IPS-NIHi7 (cell line): ENCODE data around the gene GORAB.

Experiments used
- DNase-seq: peaks from one replicate; pipeline ENCODE4 v3.0.0; 2012; ENCODE audit warnings: mixed read lengths; ENCODE audit errors: extremely low spot score

GORAB gene

GRCh38 chr1:170531758-170532657 lies at the start of gene GORAB:
GORAB (plus strand) TSS chr1:170532166; CDS start chr1:170532224, 58 bp downstream.
- DNase-seq: peak; percentile 94

- no peak for DNase-seq
These were observed 48.9 kb upstream of the GORAB start for GRCh38 chr1:170483051-170483450.

GRCh38 chr1:170487503-170487902 lies 44.5 kb upstream of the GORAB start:
- DNase-seq: no peak

DNA sequence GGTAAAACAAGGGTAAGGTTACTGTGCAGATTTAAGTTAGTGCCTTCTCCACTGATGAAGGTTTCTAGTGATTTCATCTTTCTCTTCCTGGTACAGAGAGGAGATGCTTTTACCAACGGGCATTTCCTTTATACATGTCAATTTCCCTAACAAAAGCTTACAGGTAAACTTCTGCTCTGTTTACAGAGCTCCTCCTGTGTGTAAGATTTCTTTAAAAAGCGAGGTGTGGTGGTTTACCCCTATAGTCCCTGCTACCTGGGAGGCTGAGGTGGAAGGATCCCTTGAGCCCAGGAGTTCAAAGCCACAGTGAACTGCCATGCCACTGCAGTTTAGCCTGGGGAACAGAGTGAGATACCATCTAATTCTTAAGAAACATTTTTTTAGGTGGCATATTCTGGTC lies 40.7 kb upstream of the GORAB start:
- no peak for DNase-seq

- peak; percentile 35 for DNase-seq
These were observed 37.6 kb upstream of the GORAB start for GRCh38 chr1:170494369-170494768.

DNA sequence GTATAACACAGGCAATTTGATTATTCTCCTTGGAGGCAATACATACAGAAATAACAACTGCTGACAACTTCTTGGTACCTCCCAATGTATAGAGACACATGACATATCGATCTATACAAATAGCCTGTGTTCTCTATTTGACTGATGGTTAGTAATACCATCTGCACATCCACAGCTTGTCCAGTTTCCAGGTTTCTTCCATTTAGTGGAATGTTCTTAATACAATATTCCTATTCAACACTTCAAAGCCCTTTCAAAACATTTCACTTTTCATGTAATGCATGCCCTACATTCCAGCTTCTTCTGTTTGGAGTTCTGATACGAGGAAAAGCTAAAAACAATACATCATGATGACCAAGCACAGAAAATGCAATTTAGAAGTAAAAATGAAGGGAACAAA lies 37.0 kb upstream of the GORAB start:
- no peak for DNase-seq

DNA sequence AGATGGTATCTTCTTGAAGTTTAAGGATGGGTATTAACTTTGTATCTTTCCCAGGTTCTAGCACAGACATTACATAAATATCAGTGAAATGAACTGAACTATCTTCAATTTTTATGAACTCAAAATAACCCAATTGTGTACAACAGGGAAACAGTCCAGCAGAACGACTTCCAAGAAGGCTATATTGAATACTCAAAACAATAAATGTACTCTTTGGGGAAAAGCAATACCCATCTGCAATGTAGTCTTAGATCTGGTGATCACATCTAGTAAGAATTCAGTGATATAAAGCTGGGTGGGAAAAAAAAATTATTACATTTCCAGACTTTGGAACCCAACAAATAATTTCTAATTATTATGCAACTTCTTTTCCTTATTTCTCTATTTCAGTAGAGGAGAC lies 33.1 kb upstream of the GORAB start:
- DNase-seq: no peak

GRCh38 chr1:170503665-170504064 lies 28.3 kb upstream of the GORAB start:
- DNase-seq: no peak

GRCh38 chr1:170510163-170510562 lies 21.8 kb upstream of the GORAB start:
- DNase-seq: no peak

DNA sequence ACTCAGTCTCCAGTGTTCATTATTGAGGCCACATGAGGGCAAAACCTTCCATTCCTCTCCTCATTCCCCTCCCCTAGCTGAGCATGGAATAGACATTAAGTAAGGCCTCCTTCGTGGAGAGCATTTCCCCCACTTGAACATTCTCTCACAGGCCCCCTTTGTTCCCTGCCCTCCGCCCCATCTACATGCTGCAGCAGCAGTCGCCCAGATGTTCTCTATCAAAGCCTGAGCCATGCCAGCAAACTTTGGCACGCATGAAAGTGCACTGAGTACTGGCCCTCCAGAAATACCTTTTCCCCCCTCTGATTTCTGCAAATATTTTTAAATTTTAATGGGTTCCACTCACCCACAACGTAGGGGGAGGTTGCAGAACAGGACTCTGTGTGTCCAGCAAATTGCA lies 20.9 kb upstream of the GORAB start:
- DNase-seq: no peak

GRCh38 chr1:170513138-170513537 lies 18.8 kb upstream of the GORAB start:
- DNase-seq: peak; percentile 48

- no peak for DNase-seq
These were observed 13.7 kb upstream of the GORAB start for GRCh38 chr1:170518185-170518834.

DNA sequence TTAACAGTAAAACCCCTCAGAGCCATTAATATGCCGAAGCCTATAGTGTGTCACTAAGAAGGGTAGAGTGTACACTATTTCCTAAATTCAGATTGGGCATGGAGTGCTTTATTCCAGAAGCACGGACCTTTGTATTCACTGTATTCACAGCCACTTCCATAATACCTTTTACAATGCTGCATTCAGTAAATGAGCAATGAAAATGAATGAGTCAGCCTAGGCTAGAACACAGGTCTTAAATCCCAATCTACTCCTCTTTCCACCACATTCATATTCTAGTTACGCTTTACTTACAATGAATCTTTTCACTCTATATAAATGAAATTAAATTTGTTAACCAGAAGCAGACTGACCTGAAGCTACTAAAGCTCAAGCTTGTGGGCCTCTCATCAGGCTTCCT lies 13.0 kb upstream of the GORAB start:
- DNase-seq: no peak

DNA sequence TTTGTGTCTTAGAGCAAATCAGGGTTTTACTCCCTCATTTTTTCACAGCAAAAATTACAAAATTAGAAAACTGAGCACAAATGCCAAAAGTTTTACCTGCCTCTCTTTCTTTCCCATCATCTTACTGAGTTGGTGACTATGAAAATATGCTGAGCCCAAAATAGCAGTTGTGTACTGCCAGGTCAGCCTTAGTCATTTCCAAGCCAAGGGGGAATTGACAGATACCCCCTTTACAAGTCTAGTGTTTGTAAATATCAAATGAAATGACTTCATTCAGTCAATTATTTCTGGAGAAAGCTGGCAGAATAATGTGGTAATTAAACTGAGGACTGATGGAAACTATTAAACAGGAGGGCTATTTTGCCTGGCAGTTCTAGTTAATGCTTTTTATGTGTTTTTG lies 11.4 kb upstream of the GORAB start:
- no peak for DNase-seq

DNA sequence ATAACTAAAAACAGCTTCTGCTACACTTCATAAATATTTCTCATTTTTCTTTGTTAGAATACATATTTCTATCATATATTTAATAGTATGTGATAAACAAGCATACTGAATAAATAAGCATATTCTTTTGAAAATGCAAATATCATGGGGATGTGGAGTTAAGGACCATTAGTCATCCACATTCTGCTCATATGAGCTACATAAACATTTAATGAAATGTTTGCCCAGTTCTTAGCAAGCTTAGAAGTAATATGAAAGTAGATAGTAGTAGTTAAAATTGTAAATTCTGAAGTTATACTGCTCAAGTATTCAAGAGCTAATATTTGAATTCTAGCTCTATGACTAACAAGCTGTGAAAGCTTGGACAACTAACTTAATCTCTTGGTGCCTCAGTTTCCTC lies 10.1 kb upstream of the GORAB start:
- no peak for DNase-seq

GRCh38 chr1:170530972-170531757 lies 801 bp upstream of the GORAB start:
- no peak for DNase-seq

DNA sequence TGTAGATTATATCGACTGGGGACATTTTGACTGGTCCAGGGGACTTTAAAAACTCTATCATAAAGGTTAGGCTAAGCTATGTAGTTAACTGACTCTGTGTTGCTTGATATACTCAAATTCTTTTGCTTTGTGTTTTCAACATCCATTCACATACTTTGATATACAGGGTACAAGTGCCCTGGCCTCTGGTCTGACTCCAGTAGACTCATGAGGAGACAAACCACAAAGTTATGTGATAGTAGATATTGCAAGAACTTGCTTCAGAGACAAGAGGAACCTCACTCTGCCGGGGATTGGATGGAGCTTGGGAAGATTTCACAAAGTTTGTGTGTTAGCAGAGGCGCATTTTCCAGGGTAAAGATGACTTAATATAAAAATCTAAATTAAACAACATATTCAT lies 1.3 kb downstream of the GORAB start:
- no peak for DNase-seq

- no peak for DNase-seq
These were observed 2.7 kb downstream of the GORAB start for GRCh38 chr1:170534626-170535147.

- no peak for DNase-seq
These were observed 3.5 kb downstream of the GORAB start for GRCh38 chr1:170535418-170535817.

DNA sequence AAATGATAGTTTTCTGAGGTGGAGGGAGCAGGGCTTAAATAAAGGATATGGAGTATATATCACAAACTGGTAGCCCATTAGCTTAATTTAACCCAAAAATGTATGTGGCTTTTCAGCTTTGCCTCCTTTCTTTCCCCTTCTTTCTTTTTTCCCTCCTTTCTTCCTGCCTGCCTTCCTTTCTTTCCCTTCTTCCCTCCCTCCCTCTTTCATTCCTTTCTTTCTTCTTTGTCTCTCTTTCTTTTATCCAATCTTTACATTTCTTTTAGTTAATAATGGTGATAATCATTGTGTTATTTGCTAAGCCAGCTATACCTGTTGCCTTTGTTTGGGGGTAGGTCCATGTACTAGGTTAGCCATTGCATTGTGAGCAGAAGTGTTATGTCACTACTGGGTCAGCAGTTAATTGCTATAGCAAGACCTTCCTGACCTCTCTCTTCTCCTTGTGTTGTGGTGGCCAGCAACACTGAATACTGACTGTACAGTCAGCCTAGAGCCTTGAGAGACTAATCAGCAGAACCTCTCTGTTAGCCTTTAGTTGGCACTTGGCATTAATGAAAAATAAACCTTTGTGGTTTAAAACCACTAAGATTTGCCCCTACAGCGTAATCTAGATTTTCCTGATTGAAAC lies 5.1 kb downstream of the GORAB start:
- DNase-seq: no peak

DNA sequence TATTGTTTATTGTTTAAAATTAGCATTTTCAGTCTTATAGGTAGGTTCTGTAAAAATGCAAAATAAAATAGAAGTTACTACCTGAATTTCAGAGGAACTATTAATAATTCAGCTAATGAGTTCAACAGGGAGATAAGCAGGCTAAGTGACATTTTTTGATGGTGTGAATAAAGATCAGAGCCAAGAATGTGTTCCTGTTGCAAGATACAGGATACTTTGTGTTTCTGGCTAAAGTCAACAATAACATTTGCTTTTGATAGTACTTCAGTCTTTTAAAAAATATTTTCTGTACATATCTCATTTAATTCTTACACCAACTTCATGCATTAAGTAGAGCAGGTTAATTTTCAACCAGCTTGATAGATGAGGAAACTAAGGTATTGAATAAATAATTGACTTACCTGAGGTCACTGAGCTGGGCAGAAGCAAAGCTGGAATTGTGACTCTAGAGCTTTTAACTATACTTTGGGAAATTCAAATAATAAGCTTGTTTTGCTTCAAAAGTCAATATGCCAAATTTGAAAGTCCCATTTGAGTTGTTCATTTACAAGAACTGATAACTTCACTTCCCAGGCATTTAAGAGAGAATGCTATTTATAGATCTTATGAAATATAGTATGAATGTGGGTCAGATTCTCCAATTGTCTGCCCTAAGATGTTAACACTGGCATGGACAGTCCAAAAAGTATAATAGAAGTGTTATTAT lies 6.0 kb downstream of the GORAB start:
- DNase-seq: no peak
